ENCODE data around the gene CXCL11.

DNA sequence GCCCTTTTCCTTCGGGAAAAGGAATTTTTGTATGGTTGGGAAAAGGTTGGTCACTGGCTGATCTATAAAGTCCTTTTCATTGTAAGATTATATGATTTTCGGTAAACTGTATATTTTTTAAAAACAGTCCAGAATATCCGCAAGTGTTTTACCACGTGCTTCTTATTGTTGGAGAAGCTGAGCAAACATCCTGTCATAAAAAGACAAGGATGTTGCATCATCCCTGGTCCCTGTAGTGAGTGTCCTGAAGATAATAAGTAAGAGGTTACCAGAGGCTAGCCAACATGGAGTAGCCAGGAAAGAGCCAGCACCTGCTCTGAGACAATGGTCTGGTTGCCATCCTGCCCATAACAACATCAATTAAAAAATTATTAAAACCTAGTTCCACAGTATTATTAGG is 33.7 kb downstream of the CXCL11 start:
- TF ChIP-seq, protein P1, sequence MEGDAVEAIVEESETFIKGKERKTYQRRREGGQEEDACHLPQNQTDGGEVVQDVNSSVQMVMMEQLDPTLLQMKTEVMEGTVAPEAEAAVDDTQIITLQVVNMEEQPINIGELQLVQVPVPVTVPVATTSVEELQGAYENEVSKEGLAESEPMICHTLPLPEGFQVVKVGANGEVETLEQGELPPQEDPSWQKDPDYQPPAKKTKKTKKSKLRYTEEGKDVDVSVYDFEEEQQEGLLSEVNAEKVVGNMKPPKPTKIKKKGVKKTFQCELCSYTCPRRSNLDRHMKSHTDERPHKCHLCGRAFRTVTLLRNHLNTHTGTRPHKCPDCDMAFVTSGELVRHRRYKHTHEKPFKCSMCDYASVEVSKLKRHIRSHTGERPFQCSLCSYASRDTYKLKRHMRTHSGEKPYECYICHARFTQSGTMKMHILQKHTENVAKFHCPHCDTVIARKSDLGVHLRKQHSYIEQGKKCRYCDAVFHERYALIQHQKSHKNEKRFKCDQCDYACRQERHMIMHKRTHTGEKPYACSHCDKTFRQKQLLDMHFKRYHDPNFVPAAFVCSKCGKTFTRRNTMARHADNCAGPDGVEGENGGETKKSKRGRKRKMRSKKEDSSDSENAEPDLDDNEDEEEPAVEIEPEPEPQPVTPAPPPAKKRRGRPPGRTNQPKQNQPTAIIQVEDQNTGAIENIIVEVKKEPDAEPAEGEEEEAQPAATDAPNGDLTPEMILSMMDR (IDR thresholded peaks at IDR 0.05), result no peak
- TF ChIP-seq POLR2A (IDR thresholded peaks at IDR 0.05) (no peak), EP300 (IDR thresholded peaks at IDR 0.05; ENCODE audit: low read depth) (no peak)

All from transverse colon (tissue), 3 donors.